ENCODE data around the gene BRD3. TPM values are rescaled to one million over a fixed set of nuclear protein-coding genes. Genes with fewer than 3 reads are reported as not detected.

BRD3 gene
- total and polyA plus RNA-seq, 2 of the 8 experiments (the other 6 are each of a cell fraction or from before 2014, with no cell fraction given), result 31.0 to 82.7 TPM

- no peak for TF ChIP-seq CHD7 (IDR thresholded peaks at IDR 0.05; ENCODE audit: insufficient replicate concordance, low read length)
- TF ChIP-seq PHF8 (conservative IDR thresholded peaks at IDR 0.05; ENCODE audit: low read depth, low read length), result no peak
- TF ChIP-seq RXRA (IDR thresholded peaks at IDR 0.05; ENCODE audit: insufficient read depth, low read depth, low read length), result no peak
- no peak for TF ChIP-seq EP300 (IDR thresholded peaks at IDR 0.05; ENCODE audit: borderline replicate concordance in 1 of 2, low read depth in 2 of 2, low read length in 2 of 2)
- TF ChIP-seq CEBPB (IDR thresholded peaks at IDR 0.05; ENCODE audit: low read depth, low read length), result no peak
- TF ChIP-seq SIX5 (IDR thresholded peaks at IDR 0.05; ENCODE audit: low read depth, low read length), result no peak
- TF ChIP-seq MAFK (IDR thresholded peaks at IDR 0.05; ENCODE audit: low read depth, low read length), result no peak
Observed at GRCh38 chr9:134011401-134011800, 56.4 kb downstream of the BRD3 start (continued).
